ENCODE results near the gene MARVELD1. TPM values are rescaled to one million over a fixed set of nuclear protein-coding genes. Genes with fewer than 3 reads are reported as not detected.

Gene MARVELD1
- total and polyA plus RNA-seq, 2 of the 13 experiments (the other 11 are each of a cell fraction or from before 2014, with no cell fraction given) = not detected

GRCh38 chr10:97666992-97667391 is 46.5 kb upstream of the MARVELD1 start:
- FAIRE-seq = no peak
- Histone ChIP-seq H3K27me3 (ENCODE audit: control insufficient read depth in 1 of 2, insufficient read depth in 2 of 2, low read length in 2 of 2) (no peaks in the 10 kb centered on the region), H3K27ac (ENCODE audit: extremely low read length, insufficient read depth, low read length) (no peak overlapping the region), H3K36me3 (replicated peaks in 1 of 2; ENCODE audit: control insufficient read depth in 1 of 2, insufficient read depth in 2 of 2, low read length in 2 of 2) (peaks cover 2 to 24% of the 10 kb centered on the region in 2 experiments; a peak in 4 of 5 replicates), H3K4me2 (ENCODE audit: low read depth, low read length) (no peak overlapping the region), H2AFZ (ENCODE audit: low read length) (no peak overlapping the region), H3K9ac (ENCODE audit: insufficient read depth, low read depth, low read length) (no peak overlapping the region), H3K79me2 (ENCODE audit: insufficient read depth, low read length) (no peaks in the 10 kb centered on the region), H3K4me3 (replicated peaks in 1 of 3; ENCODE audit: insufficient read depth in 1 of 3, low read depth in 2 of 3, low read length in 3 of 3) (no peak overlapping the region), H3K9me3 (ENCODE audit: low read length) (no peaks in the 10 kb centered on the region), H3K4me1 (ENCODE audit: insufficient read depth, low read length) (peaks cover 33% of the 10 kb centered on the region), H4K20me1 (ENCODE audit: insufficient read depth, low read length) (no peaks in the 10 kb centered on the region)
- DNase-seq (ENCODE audit: low spot score) = no peak
- no peak for TF ChIP-seq ZNF10 (CRISPR knock-in tag; IDR thresholded peaks at IDR 0.05; ENCODE audit: borderline replicate concordance, low read depth)
- no peak for TF ChIP-seq ZNF703 (CRISPR knock-in tag; IDR thresholded peaks at IDR 0.05; ENCODE audit: borderline replicate concordance)
- TF ChIP-seq DNMT3B (CRISPR knock-in tag; conservative IDR thresholded peaks at IDR 0.05) = no peak
- no peak for TF ChIP-seq ZNF441 (CRISPR knock-in tag; IDR thresholded peaks at IDR 0.05; ENCODE audit: borderline replicate concordance)
- no peak for TF ChIP-seq POLR2AphosphoS2 (IDR thresholded peaks at IDR 0.05; ENCODE audit: low read depth, low read length)
- TF ChIP-seq ZNF180 (CRISPR knock-in tag; IDR thresholded peaks at IDR 0.05; ENCODE audit: borderline replicate concordance, low read depth) = no peak
- no peak for TF ChIP-seq TAF1 (CRISPR knock-in tag; IDR thresholded peaks at IDR 0.05)
- no peak for TF ChIP-seq KMT2B (CRISPR knock-in tag; IDR thresholded peaks at IDR 0.05)
- TF ChIP-seq ZNF720 (CRISPR knock-in tag; IDR thresholded peaks at IDR 0.05) = no peak
- TF ChIP-seq MAFK (conservative IDR thresholded peaks at IDR 0.05 in 1 of 2, IDR thresholded peaks at IDR 0.05 in 1 of 2; ENCODE audit: low read length in 2 of 2) = no peak
- no peak for TF ChIP-seq TBX3 (IDR thresholded peaks at IDR 0.05; ENCODE audit: borderline replicate concordance)
- no peak for TF ChIP-seq MXI1 (IDR thresholded peaks at IDR 0.05; ENCODE audit: borderline replicate concordance, low read depth, low read length)
- TF ChIP-seq NBN (conservative IDR thresholded peaks at IDR 0.05) = no peak
- no peak for TF ChIP-seq ZNF614 (CRISPR knock-in tag; IDR thresholded peaks at IDR 0.05; ENCODE audit: borderline replicate concordance)
- TF ChIP-seq ZBTB8A (CRISPR knock-in tag; IDR thresholded peaks at IDR 0.05; ENCODE audit: borderline replicate concordance, low read depth) = no peak
- TF ChIP-seq ZNF552 (CRISPR knock-in tag; IDR thresholded peaks at IDR 0.05; ENCODE audit: borderline replicate concordance) = no peak
- no peak for TF ChIP-seq SMC3 (IDR thresholded peaks at IDR 0.05; ENCODE audit: low read length)
- TF ChIP-seq ZNF362 (CRISPR knock-in tag; IDR thresholded peaks at IDR 0.05; ENCODE audit: borderline replicate concordance) = no peak
- in situ Hi-C loops (cut with HindIII; ENCODE audit: extremely low pct_ligation_motif_present, low pct_unique_long_range_greater_than_20kb) = no loop called here
- WGBS (ENCODE audit: low lambda C conversion rate) = 71% methylated on average over 7 of the region's 7 CpGs
- intact Hi-C loops (cut with micrococcal nuclease; ENCODE audit: unreplicated experiment) = no loop called here
- BruUV-seq (replicated peaks) = no TSS peak
- ChIA-PET POLR2A (no interaction called here), CTCF (ENCODE audit: low intra/inter-chr PET ratio, low total read pairs) (no interaction called here)
- no peak for ATAC-seq

All from HepG2 (cell line).